Measurements from ENCODE around the gene RPUSD4.

DNA sequence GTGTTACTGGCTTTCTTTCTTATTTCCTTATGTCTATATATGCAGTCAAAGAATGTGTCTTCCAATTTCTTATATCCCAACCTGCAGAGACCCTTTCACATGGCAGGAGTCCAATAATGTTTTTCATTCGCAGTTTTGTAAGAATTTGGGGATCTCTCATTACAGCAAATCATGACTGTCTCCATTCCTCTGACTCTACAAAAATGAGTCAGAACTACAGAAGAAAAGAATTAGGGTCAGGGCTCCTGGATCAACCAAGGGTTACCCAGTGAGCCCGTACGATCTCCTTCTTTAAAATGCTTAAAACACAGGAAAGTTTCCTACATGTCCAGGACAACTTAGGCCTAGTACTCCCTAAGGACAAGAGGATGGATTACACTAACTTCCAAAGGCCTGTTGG, 42.2 kb downstream of the RPUSD4 start:
- TF ChIP-seq POLR2A (IDR thresholded peaks at IDR 0.05; ENCODE audit: borderline replicate concordance, extremely low read depth, insufficient read depth, insufficient read length) (no peak), EZH2 (IDR thresholded peaks at IDR 0.05) (no peak), EGR1 (IDR thresholded peaks at IDR 0.05; ENCODE audit: low read depth) (no peak), CEBPB (IDR thresholded peaks at IDR 0.05; ENCODE audit: low read depth) (no peak), ZNF274 (IDR thresholded peaks at IDR 0.05; ENCODE audit: low read depth, low read length) (no peak)
- TF ChIP-seq, protein P1, sequence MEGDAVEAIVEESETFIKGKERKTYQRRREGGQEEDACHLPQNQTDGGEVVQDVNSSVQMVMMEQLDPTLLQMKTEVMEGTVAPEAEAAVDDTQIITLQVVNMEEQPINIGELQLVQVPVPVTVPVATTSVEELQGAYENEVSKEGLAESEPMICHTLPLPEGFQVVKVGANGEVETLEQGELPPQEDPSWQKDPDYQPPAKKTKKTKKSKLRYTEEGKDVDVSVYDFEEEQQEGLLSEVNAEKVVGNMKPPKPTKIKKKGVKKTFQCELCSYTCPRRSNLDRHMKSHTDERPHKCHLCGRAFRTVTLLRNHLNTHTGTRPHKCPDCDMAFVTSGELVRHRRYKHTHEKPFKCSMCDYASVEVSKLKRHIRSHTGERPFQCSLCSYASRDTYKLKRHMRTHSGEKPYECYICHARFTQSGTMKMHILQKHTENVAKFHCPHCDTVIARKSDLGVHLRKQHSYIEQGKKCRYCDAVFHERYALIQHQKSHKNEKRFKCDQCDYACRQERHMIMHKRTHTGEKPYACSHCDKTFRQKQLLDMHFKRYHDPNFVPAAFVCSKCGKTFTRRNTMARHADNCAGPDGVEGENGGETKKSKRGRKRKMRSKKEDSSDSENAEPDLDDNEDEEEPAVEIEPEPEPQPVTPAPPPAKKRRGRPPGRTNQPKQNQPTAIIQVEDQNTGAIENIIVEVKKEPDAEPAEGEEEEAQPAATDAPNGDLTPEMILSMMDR (IDR thresholded peaks at IDR 0.05 in 2 of 3, conservative IDR thresholded peaks at IDR 0.05 in 1 of 3; ENCODE audit: borderline replicate concordance in 1 of 3, insufficient read depth in 1 of 3, low read depth in 2 of 3, low read length in 2 of 3) = no peak

Data from HCT116 (cell line).